Adipocyte (in vitro differentiated cells): ENCODE data around the gene ANKRD53.

Experiments used
- DNase-seq: peaks from one replicate; pipeline ENCODE4 v3.0.0-alpha.2; 2015; ENCODE audit warnings: low read depth
- H3K27me3 ChIP-seq: replicated peaks from 2 replicates; pipeline ENCODE4 v1.7.0; 2013; ENCODE audit warnings: mild to moderate bottlenecking, low read length, moderate library complexity; ENCODE audit not compliant: control insufficient read depth, insufficient read depth
- H3K36me3 ChIP-seq: 2 replicates; pipeline ENCODE4 v1.7.0; 2013; ENCODE audit warnings: low read length, mild to moderate bottlenecking, moderate library complexity; ENCODE audit not compliant: control insufficient read depth, insufficient read depth, severe bottlenecking
- H3K4me1 ChIP-seq: 2 replicates; pipeline ENCODE4 v1.7.0; 2013; ENCODE audit warnings: mild to moderate bottlenecking, low read length, moderate library complexity; ENCODE audit not compliant: control insufficient read depth, insufficient read depth
- H3K4me3 ChIP-seq: 2 replicates; pipeline ENCODE4 v1.7.0; 2013; ENCODE audit warnings: mild to moderate bottlenecking, low read length, moderate library complexity
- H3K9ac ChIP-seq: 2 replicates; pipeline ENCODE4 v1.7.0; 2013; ENCODE audit warnings: mild to moderate bottlenecking, low read length, moderate library complexity
- H3K9me3 ChIP-seq: 2 replicates; pipeline ENCODE4 v1.7.0; 2013; ENCODE audit warnings: mild to moderate bottlenecking, low read length, moderate library complexity; ENCODE audit not compliant: control insufficient read depth

Gene ANKRD53

GRCh38 chr2:70948337-70949003 is 30.0 kb upstream of the ANKRD53 start:
- H3K4me1 ChIP-seq = peaks cover 8% of the 10 kb centered on the region
- peak overlapping the region; percentile 71 for H3K4me3 ChIP-seq
- no peaks in the 10 kb centered on the region for H3K27me3 ChIP-seq
- no peaks in the 10 kb centered on the region for H3K9me3 ChIP-seq
- no peaks in the 10 kb centered on the region for H3K36me3 ChIP-seq
- peak overlapping the region; percentile 43 for H3K9ac ChIP-seq
- peak; percentile 95 for DNase-seq

- DNase-seq = no peak
- H3K27me3 ChIP-seq = no peaks in the 10 kb centered on the region
- no peak overlapping the region for H3K9ac ChIP-seq
These were observed 29.3 kb upstream of the ANKRD53 start for GRCh38 chr2:70949086-70949485.

DNA sequence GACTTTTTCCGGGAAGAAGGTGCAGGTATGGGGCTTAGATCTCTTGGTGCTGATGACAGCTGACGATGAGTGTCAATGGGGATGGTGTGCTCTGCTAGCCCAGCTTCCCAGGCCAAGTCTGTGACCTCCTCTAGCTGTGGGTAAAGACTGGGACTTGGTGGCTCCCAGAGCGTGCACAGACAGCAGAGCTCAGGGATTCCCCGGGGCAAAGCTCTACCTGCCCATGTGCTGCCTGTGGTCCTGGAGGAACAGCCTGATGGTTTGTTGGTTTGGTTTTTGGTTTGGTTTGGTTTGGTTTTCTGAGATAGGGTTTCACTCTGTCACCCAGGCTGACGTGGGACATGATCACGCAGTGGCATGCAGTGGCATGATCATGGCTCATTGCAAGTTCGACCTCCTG is 23.5 kb upstream of the ANKRD53 start:
- Histone ChIP-seq H3K4me1 (peaks cover 11% of the 10 kb centered on the region), H3K9ac (no peak overlapping the region), H3K27me3 (peaks cover 12% of the 10 kb centered on the region), H3K36me3 (no peaks in the 10 kb centered on the region), H3K9me3 (no peaks in the 10 kb centered on the region), H3K4me3 (no peak overlapping the region)
- no peak for DNase-seq

More at GRCh38 chr2:70949086-70949485, 29.3 kb upstream of the ANKRD53 start:
- H3K9me3 ChIP-seq = no peaks in the 10 kb centered on the region
- H3K4me1 ChIP-seq = peaks cover 8% of the 10 kb centered on the region
- H3K36me3 ChIP-seq = no peaks in the 10 kb centered on the region
- H3K4me3 ChIP-seq = no peak overlapping the region

DNA sequence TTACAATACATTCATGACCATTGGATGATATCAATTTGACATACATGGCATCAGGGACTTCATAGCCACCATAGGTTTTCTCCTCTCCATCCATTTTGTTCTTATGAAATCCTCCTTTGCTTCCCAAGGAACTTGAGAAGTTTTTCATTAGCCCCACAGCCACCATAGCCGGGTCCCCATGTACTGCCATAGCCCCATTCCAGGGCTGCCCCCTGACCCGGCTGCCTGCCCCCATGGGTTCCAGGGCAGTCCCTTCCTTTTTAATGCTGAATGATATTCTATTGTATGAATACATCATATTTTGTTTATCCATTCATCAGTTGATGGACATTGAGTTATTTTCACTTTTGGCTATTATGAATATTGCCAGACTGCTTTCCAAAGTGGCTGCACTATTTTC is 22.3 kb upstream of the ANKRD53 start:
- Histone ChIP-seq H3K9ac (no peak overlapping the region), H3K4me3 (no peak overlapping the region), H3K4me1 (peaks cover 20% of the 10 kb centered on the region), H3K9me3 (no peaks in the 10 kb centered on the region), H3K36me3 (no peaks in the 10 kb centered on the region), H3K27me3 (peaks cover 12% of the 10 kb centered on the region)
- DNase-seq = no peak

DNA sequence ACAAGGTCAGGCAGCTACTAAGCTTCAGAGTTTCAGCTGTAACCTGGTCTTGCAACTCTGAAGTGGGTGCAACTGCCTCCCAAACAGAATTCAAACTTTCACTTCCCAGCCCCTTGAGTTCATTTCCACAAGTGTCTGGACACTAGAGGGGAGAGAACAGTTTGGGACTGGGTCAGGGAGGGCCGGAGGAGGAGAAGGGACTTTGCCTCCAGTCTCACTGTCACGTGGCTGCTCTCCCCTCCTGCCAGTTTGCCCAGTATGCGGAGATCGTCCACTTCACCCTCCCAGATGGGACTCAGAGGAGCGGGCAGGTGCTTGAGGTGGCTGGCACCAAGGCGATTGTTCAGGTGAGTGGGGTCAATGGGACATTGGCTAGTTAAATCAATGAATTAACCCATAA is 20.6 kb upstream of the ANKRD53 start:
- Histone ChIP-seq H3K27me3 (peaks cover 16% of the 10 kb centered on the region), H3K9ac (no peak overlapping the region), H3K36me3 (no peaks in the 10 kb centered on the region), H3K4me1 (peaks cover 20% of the 10 kb centered on the region), H3K9me3 (no peaks in the 10 kb centered on the region), H3K4me3 (no peak overlapping the region)
- no peak for DNase-seq

- no peak overlapping the region for H3K9ac ChIP-seq
These were observed 19.7 kb upstream of the ANKRD53 start for GRCh38 chr2:70958759-70959158.

DNA sequence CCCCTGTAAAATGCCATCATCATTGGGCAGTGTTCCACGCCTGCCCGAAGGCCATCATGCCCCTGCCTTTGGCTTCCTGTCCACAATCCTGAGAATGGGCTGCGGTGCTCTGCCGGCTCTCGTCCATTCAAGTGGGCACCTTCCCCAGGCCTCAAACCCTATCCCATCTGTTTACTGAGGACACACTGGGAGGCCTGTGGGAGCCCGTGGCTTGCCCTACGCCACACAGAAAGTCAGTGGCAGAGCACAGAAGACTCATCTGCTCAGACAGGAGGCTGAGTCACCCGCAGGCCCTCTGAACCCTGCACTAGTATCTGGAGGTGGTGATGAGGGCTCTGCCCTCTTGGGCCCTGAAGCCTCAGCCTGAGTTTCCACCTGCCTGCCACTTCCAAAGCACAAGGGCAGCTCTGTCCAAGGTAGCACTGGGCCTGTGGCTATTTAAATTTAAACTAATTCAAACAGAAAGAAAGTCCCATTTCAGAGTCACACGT is 19.1 kb upstream of the ANKRD53 start:
- H3K36me3 ChIP-seq = no peaks in the 10 kb centered on the region
- peaks cover 29% of the 10 kb centered on the region for H3K27me3 ChIP-seq
- H3K4me1 ChIP-seq = peaks cover 20% of the 10 kb centered on the region
- no peak for DNase-seq
- H3K9ac ChIP-seq = no peak overlapping the region
- H3K4me3 ChIP-seq = no peak overlapping the region
- no peaks in the 10 kb centered on the region for H3K9me3 ChIP-seq

More at GRCh38 chr2:70958759-70959158, 19.7 kb upstream of the ANKRD53 start:
- Histone ChIP-seq H3K27me3 (peaks cover 25% of the 10 kb centered on the region), H3K4me1 (peaks cover 20% of the 10 kb centered on the region), H3K36me3 (no peaks in the 10 kb centered on the region), H3K4me3 (no peak overlapping the region), H3K9me3 (no peaks in the 10 kb centered on the region)
- no peak for DNase-seq

- Histone ChIP-seq H3K36me3 (no peaks in the 10 kb centered on the region), H3K9me3 (no peaks in the 10 kb centered on the region), H3K4me1 (peaks cover 18% of the 10 kb centered on the region), H3K27me3 (peaks cover 33% of the 10 kb centered on the region), H3K4me3 (no peak overlapping the region), H3K9ac (no peak overlapping the region)
- no peak for DNase-seq
These were observed 18.3 kb upstream of the ANKRD53 start for GRCh38 chr2:70959851-70960832.

- H3K9me3 ChIP-seq = no peaks in the 10 kb centered on the region
- H3K27me3 ChIP-seq = peaks cover 32% of the 10 kb centered on the region
- no peak for DNase-seq
- no peak overlapping the region for H3K4me3 ChIP-seq
- no peaks in the 10 kb centered on the region for H3K36me3 ChIP-seq
- no peak overlapping the region for H3K9ac ChIP-seq
- H3K4me1 ChIP-seq = peaks cover 9% of the 10 kb centered on the region
These were observed 17.4 kb upstream of the ANKRD53 start for GRCh38 chr2:70960833-70961647.

DNA sequence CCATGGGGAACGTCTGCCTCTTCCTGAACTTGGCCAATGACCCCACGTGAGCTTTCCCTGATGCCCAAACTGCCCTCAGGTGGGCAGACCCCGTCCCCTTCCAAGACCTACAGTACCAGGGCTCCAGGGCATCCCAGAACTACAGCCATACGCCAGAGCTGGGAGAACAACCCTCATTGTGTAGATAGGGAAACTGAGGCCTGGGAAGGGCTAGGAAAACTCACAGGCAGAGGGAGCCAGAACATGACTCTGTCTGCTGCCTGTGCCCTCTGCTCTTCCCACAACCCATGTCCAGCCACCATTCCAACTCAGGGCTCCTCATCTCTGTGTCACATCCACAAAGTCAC is 16.8 kb upstream of the ANKRD53 start:
- Histone ChIP-seq H3K36me3 (no peaks in the 10 kb centered on the region), H3K4me3 (no peak overlapping the region), H3K27me3 (peaks cover 32% of the 10 kb centered on the region), H3K4me1 (peaks cover 9% of the 10 kb centered on the region), H3K9me3 (no peaks in the 10 kb centered on the region), H3K9ac (no peak overlapping the region)
- no peak for DNase-seq
